GM18505 (cell line): ENCODE data around the gene TMEM231.
A peak's percentile ranks its signal among the peaks of the same experiment; 100 is the strongest.
"Not testable (repeated sequence)": the region's sequence is repeated elsewhere in the genome, so short reads cannot be mapped to it uniquely, and the experiment has no call there.

Experiments
- ATAC-seq: cut with Tn5 transposase; IDR thresholded peaks from one replicate; pipeline ENCODE4 v1.9.1; 2021; ENCODE audit not compliant: unreplicated experiment
- POLR2A ChIP-seq: IDR thresholded peaks from 4 replicates; pipeline ENCODE4 v1.6.1; 2011; ENCODE audit warnings: borderline replicate concordance; ENCODE audit not compliant: insufficient read depth, insufficient read length; ENCODE audit errors: extremely low read depth

Gene TMEM231, protein sequence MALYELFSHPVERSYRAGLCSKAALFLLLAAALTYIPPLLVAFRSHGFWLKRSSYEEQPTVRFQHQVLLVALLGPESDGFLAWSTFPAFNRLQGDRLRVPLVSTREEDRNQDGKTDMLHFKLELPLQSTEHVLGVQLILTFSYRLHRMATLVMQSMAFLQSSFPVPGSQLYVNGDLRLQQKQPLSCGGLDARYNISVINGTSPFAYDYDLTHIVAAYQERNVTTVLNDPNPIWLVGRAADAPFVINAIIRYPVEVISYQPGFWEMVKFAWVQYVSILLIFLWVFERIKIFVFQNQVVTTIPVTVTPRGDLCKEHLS

DNA sequence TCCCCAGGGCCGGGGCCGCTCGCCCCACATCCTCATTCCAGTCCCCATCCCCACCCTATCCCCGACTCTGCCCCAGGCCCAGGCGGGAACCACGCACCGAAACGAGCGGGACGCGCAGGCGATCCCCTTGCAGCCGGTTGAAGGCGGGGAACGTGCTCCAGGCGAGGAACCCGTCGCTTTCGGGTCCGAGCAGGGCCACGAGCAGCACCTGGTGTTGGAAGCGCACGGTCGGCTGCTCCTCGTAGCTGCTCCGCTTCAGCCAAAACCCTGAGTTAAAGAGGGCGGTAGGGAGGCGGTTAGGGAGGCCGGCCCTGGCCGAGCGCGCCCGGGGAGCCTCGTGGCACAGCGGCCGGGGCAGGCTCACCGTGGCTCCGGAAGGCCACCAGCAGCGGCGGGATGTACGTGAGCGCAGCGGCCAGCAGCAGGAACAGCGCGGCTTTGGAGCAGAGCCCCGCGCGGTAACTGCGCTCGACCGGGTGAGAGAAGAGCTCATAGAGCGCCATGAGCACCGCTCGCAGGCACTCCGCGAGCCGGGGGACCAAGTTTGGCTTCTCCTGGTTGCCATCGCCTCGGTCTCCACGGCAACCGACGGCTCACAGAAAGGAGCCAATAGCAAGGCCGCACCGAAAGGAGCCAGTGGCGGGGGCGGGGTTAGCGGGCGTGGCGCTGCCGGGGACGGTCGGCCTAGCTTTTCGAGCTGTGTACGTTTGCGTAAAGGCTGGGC lies at the start of gene TMEM231:
Gene TMEM231 (minus strand): TSS at position 546 of the 724 bp plus-strand sequence. CDS start 43 bp downstream, at position 503.
- ATAC-seq = peak; percentile 97
- TF ChIP-seq POLR2A = peak; percentile 60

DNA sequence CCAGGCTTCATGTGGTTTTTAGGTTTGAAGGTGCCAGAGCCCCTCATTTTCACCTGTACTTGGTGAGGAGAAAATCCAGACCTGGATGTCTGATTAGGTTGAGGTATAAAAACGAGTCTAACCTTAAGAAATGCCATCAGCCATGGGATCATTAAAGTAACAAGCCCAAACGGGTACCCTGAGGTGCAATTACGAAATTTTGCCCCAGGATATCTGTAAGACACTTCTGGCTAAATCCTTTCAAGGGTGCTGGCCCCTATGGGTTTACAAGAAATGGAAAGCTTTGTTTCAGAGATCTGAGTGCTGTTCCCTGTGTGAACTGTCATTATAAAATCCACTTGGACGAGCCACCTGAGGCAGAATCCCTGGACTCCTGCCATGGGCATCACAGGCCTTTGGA lies 47.2 kb upstream of the TMEM231 start:
- no peak for TF ChIP-seq POLR2A
- no peak for ATAC-seq

DNA sequence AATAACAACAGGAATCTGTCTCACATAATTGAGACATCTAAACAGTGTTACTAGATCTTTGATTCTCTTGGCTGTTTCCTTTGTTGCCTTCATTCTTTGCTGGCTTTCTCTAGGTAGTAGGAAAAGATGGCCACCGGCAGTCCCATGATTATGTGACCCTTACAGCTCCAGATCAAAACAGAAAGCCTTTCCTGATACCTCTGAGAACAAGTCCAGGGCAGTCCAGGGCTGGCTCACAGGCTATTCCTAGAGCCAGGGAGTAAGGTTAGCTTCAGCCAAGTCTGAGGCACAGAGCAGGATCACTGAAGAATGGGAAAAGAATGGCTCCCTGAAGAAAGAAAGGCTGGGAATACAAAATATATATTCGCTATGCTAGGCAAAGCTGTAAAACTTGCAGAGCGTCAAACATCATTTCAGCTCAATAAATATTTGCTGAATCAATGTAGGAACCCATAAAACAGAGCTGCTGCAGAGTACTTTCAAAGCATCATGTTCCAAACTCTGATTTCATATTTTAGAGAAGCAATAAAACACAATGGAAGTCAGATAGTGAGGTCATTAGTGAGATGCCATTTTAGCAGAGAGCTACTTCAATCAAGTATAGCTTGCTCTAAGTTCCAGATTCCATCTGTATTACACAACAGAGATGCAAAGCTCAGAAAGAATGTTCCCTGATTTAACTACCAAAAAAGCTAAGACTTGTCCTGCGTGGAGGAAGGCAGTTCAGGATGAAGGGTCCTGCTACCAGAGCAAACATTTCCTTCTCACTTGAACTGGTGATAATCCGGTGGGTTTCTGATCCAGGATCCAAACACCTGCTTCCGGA lies 43.6 kb upstream of the TMEM231 start:
- no peak for ATAC-seq
- TF ChIP-seq POLR2A = no peak

DNA sequence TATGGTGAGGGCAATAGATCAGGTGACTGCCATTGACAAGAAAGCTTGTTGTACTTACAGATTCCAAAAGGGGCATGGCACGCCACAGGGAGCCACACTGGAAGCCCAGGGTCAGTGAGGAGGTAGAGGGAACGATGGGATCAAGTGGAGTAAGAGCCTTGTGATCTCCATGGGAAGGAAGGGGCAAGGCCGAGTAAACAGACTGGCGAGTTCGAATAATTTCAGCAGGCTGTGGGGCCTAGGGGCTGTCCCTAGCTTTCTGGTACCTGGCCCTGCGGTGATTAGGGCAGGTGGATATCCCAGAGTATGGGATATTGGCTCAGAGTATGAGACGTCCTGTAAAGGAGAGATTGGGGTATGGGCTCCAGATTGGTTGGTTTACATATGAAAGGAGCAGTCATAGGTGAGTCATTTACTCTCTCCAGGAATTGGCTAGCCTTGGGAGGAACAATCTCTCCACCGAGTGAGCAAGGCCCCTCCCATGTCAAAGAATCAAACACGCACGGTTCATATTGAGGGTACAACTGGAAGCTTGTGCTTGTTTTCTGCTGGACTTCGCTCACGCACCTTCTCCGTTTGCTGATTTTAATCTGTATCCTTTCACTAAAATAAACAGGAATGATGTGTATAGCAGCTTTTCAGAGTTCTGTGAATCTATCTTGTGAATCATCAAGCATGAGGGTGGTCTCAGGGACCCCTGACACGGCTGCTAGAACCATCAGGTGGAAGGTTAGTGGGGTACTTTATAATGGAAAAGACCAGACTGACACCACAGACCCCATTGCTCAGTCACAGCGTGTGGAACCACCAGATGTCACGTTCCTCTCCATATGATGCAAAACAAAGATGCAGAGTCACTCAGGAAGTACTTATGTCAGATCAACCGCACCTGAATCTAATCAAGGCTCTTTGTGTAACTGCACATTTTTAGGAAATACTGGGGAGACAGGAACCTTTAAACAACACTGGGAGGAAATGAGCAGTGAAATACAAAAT lies 38.1 kb upstream of the TMEM231 start:
- no peak for TF ChIP-seq POLR2A
- no peak for ATAC-seq

DNA sequence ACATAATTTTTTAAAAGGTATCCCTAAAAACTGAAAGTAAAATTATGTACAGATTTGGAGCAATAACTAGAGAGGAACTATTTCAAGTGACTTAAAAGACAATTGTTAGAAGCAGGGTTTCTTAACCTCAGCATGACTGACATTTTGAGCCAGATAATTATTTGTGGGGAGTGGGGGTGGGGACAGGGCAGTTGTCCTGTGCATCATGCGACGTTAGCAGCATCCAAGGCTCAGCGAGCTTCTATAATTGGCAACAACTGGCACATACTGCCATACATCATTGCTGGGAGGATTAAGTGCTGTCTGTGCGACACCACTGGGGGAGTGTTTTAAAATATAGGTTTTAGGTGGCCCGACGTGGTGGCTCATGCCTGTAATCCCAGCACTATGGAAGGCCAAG lies 37.3 kb upstream of the TMEM231 start:
- no peak for ATAC-seq

DNA sequence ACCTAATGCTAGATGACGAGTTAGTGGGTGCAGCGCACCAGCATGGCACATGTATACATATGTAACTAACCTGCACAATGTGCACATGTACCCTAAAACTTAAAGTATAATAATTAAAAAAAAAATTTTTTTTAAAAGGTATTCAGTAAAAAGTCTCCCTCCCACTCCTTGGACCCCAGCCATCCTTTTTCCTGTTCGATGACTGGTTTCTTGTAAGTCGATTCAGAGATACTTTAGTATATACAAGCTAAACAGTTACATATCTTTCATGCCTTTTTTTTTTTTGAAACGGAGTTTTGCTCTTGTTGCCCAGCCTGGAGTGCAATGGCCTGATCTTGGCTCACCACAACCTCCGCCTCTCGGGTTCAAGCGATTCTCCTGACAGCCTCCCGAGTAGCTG lies 35.9 kb upstream of the TMEM231 start:
- not testable (repeated sequence) for ATAC-seq

More for the DNA sequence above, 37.3 kb upstream of the TMEM231 start:
- no peak for TF ChIP-seq POLR2A

DNA sequence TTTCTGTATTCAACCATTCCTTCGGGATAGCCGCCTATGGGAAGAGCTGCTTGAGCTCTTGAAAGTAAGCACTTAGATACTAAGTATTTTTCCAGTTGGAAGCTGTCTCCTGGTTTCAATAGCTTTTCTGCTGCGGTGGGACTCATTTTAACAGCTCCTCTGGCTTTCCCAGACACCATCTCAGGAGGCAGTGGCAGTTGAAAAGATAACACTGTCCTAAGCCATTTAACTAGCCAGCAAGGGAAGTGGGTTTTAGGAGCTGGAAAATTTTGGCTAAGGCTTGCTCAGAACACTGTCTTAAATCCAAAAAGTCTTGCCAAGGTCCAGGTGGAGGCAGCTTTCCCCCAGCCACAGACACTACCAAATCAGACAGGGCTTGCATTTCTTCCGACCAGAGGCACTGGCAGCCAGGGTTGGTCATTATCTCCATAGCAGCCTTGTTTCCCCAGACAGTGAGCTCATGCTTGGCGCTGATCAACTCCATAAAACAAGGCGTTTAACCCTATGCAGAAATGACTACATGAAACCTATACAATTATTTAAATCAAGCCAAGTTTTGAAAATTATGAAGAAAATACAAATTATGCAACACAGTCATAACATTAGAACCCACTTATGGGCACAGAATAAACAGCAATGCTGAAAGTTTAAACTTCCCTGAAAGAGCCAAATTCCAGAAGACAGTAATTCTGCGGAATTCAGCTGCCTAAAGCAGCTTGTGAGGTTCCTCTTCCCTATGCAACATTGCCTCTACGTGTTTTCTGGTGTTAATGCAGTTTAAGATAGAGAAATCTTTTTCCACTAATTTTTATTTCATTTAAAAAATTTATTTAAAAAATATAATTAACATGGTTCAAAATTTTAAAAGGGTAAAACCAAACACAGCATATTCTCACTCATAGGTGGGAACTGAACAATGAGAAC lies 35.1 kb upstream of the TMEM231 start:
- no peak for ATAC-seq
- TF ChIP-seq POLR2A = no peak

DNA sequence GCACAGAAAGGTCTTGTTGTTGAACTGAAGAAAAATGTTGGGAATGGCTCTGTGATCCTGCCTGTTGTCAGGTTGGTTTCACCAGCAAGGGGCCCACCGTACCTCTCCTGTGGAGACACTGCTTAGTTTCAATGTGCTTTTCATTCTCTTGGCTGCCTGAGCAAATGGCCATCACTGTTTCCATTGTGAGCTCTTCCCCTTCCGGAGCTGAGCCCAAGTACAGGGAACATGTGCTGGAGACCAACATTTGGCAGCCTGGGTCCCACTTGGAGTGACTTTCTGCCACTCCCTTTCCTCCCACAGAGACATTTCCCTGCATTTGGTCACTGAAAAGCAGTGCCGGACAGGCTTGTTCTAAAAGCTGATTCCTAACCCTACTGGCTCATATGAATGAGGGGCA lies 33.3 kb upstream of the TMEM231 start:
- ATAC-seq = no peak

DNA sequence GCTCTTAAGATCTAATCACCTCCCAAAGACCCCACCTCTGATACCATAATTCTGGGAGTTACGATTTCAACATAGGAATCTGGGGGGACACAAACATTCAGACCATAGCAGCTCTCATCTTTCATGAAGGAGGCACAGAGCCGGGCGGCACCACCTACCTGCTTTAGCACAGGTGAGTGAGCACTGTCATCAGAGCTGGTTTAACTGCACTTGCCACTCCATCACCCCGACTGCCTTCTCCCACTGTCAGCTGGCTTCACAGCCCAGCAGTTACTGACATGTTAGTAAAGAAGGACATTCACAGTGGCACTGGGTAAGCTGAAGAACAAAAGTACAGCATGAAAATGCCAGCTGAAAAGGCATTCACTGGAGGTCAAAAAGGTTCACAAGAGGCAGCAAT lies 32.7 kb upstream of the TMEM231 start:
- no peak for TF ChIP-seq POLR2A
- no peak for ATAC-seq

More for the DNA sequence above, 33.3 kb upstream of the TMEM231 start:
- no peak for TF ChIP-seq POLR2A

DNA sequence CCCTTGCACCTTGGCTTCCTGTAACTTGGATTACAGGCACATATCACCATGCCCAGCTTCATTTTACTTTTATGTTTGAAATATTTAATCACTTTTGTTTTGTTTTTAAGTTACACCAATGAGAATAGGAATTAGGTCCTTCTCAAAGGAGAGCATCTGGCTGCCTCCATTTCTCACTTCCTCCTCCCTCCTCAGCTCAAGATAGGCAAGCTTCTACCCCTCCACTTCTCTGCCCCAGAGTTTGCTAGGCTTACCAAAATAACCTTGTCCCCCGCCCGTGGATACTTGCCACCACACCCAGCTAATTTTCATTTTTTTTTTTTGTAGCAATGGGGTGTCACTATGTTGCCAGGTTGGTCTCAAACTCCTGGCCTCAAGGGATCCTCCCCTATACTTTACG lies 28.1 kb upstream of the TMEM231 start:
- no peak for TF ChIP-seq POLR2A
- peak; percentile 61 for ATAC-seq

DNA sequence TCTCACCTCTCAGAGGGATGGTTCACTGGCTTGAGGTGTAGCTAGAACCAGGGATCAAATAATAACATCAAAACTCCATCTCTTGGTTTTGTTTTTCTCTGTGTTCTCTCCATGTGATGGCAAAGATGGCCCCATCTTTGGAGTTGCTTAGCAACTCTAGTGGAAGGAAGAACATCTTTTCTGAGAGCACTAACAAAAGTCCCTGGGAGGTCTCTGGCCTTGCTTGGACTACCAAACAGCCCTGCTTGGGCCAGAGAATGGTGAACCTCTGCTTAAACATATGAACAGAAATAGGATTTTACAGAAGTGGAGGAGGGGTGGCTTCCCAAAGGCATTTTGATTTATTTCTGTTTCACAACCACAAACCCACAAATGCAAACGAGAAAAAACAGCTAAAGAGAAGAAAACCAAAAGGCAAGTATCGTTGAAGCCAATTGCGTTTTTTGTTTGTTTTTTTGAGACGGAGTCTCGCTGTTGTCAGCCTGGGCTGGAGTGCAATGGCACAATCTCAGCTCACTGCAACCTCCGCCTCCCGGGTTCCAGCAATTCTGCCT lies 23.3 kb upstream of the TMEM231 start:
- ATAC-seq = no peak
- no peak for TF ChIP-seq POLR2A
